Measurements from ENCODE around the gene IFFO2.

IFFO2 gene

GRCh38 chr1:18951416-18951815 lies 5.1 kb downstream of the IFFO2 start:
- no peak overlapping the region for H3K27ac ChIP-seq

GRCh38 chr1:18950401-18951026 lies 6.0 kb downstream of the IFFO2 start:
- H3K27ac ChIP-seq: no peak overlapping the region
- TF ChIP-seq CTCF (IDR thresholded peaks at IDR 0.05) (no peak), ZFX (IDR thresholded peaks at IDR 0.05; ENCODE audit: borderline replicate concordance) (no peak)

More at GRCh38 chr1:18951416-18951815, 5.1 kb downstream of the IFFO2 start:
- TF ChIP-seq CTCF (IDR thresholded peaks at IDR 0.05): no peak
- no peak for TF ChIP-seq ZFX (IDR thresholded peaks at IDR 0.05; ENCODE audit: borderline replicate concordance)

- no peak overlapping the region for H3K27ac ChIP-seq
- TF ChIP-seq CTCF (IDR thresholded peaks at IDR 0.05) (no peak), ZFX (IDR thresholded peaks at IDR 0.05; ENCODE audit: borderline replicate concordance) (no peak)
Measured at GRCh38 chr1:18949686-18950400, 6.6 kb downstream of the IFFO2 start.

- TF ChIP-seq CTCF (IDR thresholded peaks at IDR 0.05) (no peak), ZFX (IDR thresholded peaks at IDR 0.05; ENCODE audit: borderline replicate concordance) (no peak)
- no peak overlapping the region for H3K27ac ChIP-seq
Measured at GRCh38 chr1:18948913-18949685, 7.4 kb downstream of the IFFO2 start.

GRCh38 chr1:18948048-18948912 lies 8.2 kb downstream of the IFFO2 start:
- TF ChIP-seq ZFX (IDR thresholded peaks at IDR 0.05; ENCODE audit: borderline replicate concordance) (no peak), CTCF (IDR thresholded peaks at IDR 0.05) (no peak)
- H3K27ac ChIP-seq: no peak overlapping the region

GRCh38 chr1:18947570-18947969 lies 8.9 kb downstream of the IFFO2 start:
- TF ChIP-seq ZFX (IDR thresholded peaks at IDR 0.05; ENCODE audit: borderline replicate concordance) (no peak), CTCF (IDR thresholded peaks at IDR 0.05) (no peak)
- H3K27ac ChIP-seq: no peak overlapping the region

All from 22Rv1 (cell line).